HepG2 (cell line): ENCODE data around the gene CES2. TPM values are rescaled to one million over a fixed set of nuclear protein-coding genes. Genes with fewer than 3 reads are reported as not detected.

ENCODE experiments used
- ATF1 ChIP-seq: IDR thresholded peaks from 2 replicates; pipeline ENCODE4 v1.6.1; 2016; ENCODE audit warnings: mild to moderate bottlenecking, control low read depth
- CC2D1A ChIP-seq: sonication (generic); formaldehyde crosslinking; IDR thresholded peaks from 2 replicates; pipeline ENCODE4 v1.8.1; 2023; ENCODE audit warnings: mild to moderate bottlenecking, missing genetic modification reagents
- DPF2 ChIP-seq: sonication (generic); formaldehyde crosslinking; IDR thresholded peaks from 2 replicates; pipeline ENCODE4 v1.4.0; 2020; ENCODE audit warnings: mild to moderate bottlenecking, low read depth, missing genetic modification reagents, borderline replicate concordance
- HCFC1 ChIP-seq: fragments of 150-350 bp; IDR thresholded peaks from 2 replicates; pipeline ENCODE4 v1.6.1; 2014; ENCODE audit warnings: low read depth, low read length
- HDAC6 ChIP-seq: fragments of 200-600 bp; sonication (generic); IDR thresholded peaks from 2 replicates; pipeline ENCODE4 v1.7.0; 2017; ENCODE audit warnings: mild to moderate bottlenecking, antibody characterized with exemption, low read length, low read depth
- JUND ChIP-seq: sonication (generic); formaldehyde crosslinking; IDR thresholded peaks from 2 replicates; pipeline ENCODE4 v1.8.0; 2022; ENCODE audit warnings: mild to moderate bottlenecking, missing genetic modification reagents
- KDM1A ChIP-seq: IDR thresholded peaks from 2 replicates; pipeline ENCODE4 v1.6.1; 2016; ENCODE audit warnings: missing compliant biosample characterization
- LBX2 ChIP-seq: sonication (generic); formaldehyde crosslinking; IDR thresholded peaks from 2 replicates; pipeline ENCODE4 v1.5.0; 2020; ENCODE audit warnings: missing genetic modification reagents, mild to moderate bottlenecking, borderline replicate concordance
- MED1 ChIP-seq: sonication (generic); formaldehyde crosslinking; IDR thresholded peaks from 2 replicates; pipeline ENCODE4 v1.4.0; 2020; ENCODE audit warnings: missing genetic modification reagents
- ONECUT2 ChIP-seq: sonication (generic); formaldehyde crosslinking; IDR thresholded peaks from 2 replicates; pipeline ENCODE4 v1.4.0; 2020; ENCODE audit warnings: missing genetic modification reagents
- PAX8 ChIP-seq: sonication (generic); formaldehyde crosslinking; IDR thresholded peaks from 2 replicates; pipeline ENCODE4 v1.8.0; 2022; ENCODE audit warnings: mild to moderate bottlenecking, missing genetic modification reagents, borderline replicate concordance
- SKIL ChIP-seq: sonication (generic); formaldehyde crosslinking; IDR thresholded peaks from 2 replicates; pipeline ENCODE4 v1.8.0; 2022; ENCODE audit warnings: missing genetic modification reagents, mild to moderate bottlenecking, moderate library complexity, borderline replicate concordance
- TOE1 ChIP-seq: sonication (generic); formaldehyde crosslinking; IDR thresholded peaks from 2 replicates; pipeline ENCODE4 v1.4.0; 2020; ENCODE audit warnings: mild to moderate bottlenecking, missing genetic modification reagents
- ZFY ChIP-seq: sonication (generic); formaldehyde crosslinking; IDR thresholded peaks from 2 replicates; pipeline ENCODE4 v1.4.0; 2020; ENCODE audit warnings: missing genetic modification reagents
- ZNF3 ChIP-seq: IDR thresholded peaks from 2 replicates; pipeline ENCODE4 v1.7.0; 2017; ENCODE audit warnings: inconsistent platforms
- polyA plus RNA-seq, 8 experiments: library from polyadenylated mRNA; depleted of rRNA in 3 of 8; stranded (reverse) in 7 of 8; unstranded in 1 of 8; fragments of >200 nt; fragmentation: Illumina TruSeq in 4 of 8; extraction: Trizol in 4 of 8; gene quantifications; 2 replicates each; pipeline versions ENCODE4 v1.2.1 to v1.2.3, GENCODE V29; 2011 to 2016; ENCODE audit warnings: low read depth in 4 of 8, missing spikeins in 1 of 8, mixed read lengths in 1 of 8; ENCODE audit not compliant: insufficient read depth in 1 of 8
- total RNA-seq, 5 experiments: library from RNA; depleted of rRNA; stranded (reverse); fragments of >200 nt; fragmentation: Illumina TruSeq; extraction: Trizol; gene quantifications; 2 replicates each; pipeline ENCODE4 v1.2.3, GENCODE V29; 2016; ENCODE audit warnings: low read depth in 1 of 5
- TF ChIP-seq, protein P1 (sequence below): sonication (generic); formaldehyde crosslinking; IDR thresholded peaks from 2 replicates; pipeline ENCODE4 v1.5.1; 2020; ENCODE audit warnings: missing genetic modification reagents, mild to moderate bottlenecking, borderline replicate concordance
- TF ChIP-seq, protein P2 (sequence below): sonication (generic); formaldehyde crosslinking; IDR thresholded peaks from 2 replicates; pipeline ENCODE4 v1.4.0; 2020; ENCODE audit warnings: missing genetic modification reagents

CES2 gene
- total and polyA plus RNA-seq, 2 of the 13 experiments (the other 11 are each of a cell fraction or from before 2014, with no cell fraction given): 50.6 to 63.8 TPM

- TF ChIP-seq ZNF3 (CRISPR knock-in tag) (peak; percentile 91), TOE1 (CRISPR knock-in tag) (0 out of 2 replicates have a peak, but pooled peaks have one; percentile 17), KDM1A (peak; percentile 96), ATF1 (CRISPR knock-in tag) (peak; percentile 28; the same call in 1 of the 2 replicates), ONECUT2 (CRISPR knock-in tag) (0 out of 2 replicates have a peak, but pooled peaks have one; percentile 45), SKIL (CRISPR knock-in tag) (peak; percentile 49; the same call in 1 of the 2 replicates), HDAC6 (no peak), PAX8 (CRISPR knock-in tag) (0 out of 2 replicates have a peak, but pooled peaks have one; percentile 42), ZFY (CRISPR knock-in tag) (peak; percentile 85), MED1 (CRISPR knock-in tag) (peak; percentile 86), JUND (CRISPR knock-in tag) (peak; percentile 28; the same call in 1 of the 2 replicates), DPF2 (CRISPR knock-in tag) (peak; percentile 73), CC2D1A (CRISPR knock-in tag) (no peak), LBX2 (CRISPR knock-in tag) (no peak), HCFC1 (no peak)
- TF ChIP-seq, protein P1, sequence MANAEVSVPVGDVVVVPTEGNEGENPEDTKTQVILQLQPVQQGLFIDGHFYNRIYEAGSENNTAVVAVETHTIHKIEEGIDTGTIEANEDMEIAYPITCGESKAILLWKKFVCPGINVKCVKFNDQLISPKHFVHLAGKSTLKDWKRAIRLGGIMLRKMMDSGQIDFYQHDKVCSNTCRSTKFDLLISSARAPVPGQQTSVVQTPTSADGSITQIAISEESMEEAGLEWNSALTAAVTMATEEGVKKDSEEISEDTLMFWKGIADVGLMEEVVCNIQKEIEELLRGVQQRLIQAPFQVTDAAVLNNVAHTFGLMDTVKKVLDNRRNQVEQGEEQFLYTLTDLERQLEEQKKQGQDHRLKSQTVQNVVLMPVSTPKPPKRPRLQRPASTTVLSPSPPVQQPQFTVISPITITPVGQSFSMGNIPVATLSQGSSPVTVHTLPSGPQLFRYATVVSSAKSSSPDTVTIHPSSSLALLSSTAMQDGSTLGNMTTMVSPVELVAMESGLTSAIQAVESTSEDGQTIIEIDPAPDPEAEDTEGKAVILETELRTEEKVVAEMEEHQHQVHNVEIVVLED (CRISPR knock-in tag): peak; percentile 27; the same call in 1 of the 2 replicates
- TF ChIP-seq, protein P2, sequence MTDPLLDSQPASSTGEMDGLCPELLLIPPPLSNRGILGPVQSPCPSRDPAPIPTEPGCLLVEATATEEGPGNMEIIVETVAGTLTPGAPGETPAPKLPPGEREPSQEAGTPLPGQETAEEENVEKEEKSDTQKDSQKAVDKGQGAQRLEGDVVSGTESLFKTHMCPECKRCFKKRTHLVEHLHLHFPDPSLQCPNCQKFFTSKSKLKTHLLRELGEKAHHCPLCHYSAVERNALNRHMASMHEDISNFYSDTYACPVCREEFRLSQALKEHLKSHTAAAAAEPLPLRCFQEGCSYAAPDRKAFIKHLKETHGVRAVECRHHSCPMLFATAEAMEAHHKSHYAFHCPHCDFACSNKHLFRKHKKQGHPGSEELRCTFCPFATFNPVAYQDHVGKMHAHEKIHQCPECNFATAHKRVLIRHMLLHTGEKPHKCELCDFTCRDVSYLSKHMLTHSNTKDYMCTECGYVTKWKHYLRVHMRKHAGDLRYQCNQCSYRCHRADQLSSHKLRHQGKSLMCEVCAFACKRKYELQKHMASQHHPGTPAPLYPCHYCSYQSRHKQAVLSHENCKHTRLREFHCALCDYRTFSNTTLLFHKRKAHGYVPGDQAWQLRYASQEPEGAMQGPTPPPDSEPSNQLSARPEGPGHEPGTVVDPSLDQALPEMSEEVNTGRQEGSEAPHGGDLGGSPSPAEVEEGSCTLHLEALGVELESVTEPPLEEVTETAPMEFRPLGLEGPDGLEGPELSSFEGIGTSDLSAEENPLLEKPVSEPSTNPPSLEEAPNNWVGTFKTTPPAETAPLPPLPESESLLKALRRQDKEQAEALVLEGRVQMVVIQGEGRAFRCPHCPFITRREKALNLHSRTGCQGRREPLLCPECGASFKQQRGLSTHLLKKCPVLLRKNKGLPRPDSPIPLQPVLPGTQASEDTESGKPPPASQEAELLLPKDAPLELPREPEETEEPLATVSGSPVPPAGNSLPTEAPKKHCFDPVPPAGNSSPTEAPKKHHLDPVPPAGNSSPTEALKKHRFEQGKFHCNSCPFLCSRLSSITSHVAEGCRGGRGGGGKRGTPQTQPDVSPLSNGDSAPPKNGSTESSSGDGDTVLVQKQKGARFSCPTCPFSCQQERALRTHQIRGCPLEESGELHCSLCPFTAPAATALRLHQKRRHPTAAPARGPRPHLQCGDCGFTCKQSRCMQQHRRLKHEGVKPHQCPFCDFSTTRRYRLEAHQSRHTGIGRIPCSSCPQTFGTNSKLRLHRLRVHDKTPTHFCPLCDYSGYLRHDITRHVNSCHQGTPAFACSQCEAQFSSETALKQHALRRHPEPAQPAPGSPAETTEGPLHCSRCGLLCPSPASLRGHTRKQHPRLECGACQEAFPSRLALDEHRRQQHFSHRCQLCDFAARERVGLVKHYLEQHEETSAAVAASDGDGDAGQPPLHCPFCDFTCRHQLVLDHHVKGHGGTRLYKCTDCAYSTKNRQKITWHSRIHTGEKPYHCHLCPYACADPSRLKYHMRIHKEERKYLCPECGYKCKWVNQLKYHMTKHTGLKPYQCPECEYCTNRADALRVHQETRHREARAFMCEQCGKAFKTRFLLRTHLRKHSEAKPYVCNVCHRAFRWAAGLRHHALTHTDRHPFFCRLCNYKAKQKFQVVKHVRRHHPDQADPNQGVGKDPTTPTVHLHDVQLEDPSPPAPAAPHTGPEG: peak; percentile 59; the same call in 1 of the 2 replicates
These were observed 29.4 kb upstream of the CES2 start (continued) for GRCh38 chr16:66905633-66906539.
